Activated CD4-positive, alpha-beta T cell treated with anti-CD3 and anti-CD28 coated beads, Interleukin-2, amount 50 U/mL, for 16 hours (primary cell): ENCODE measurements around the gene RGL1.

Source experiments
- DNase-seq: peaks from one replicate; pipeline ENCODE4 v3.0.0-alpha.2; 2020

The RGL1 gene

DNA sequence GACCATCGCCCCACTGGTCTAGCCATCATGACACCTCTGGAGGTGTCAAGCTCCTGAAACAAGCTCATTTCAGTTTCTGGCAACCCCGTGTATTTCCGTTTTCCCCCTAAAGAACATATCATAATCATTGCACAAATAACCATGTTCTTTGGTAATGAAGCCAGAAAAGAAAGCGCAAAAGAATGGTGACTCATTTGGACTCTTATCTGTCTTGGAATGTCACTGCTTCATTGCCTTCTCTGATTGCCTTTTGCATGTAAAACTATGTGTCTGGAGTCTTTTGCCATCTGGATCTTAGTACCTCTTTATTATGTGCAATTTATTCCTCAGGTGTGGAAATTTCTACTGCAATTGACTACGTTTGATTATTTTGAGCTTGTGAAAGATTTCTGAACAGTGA, 122.1 kb downstream of the RGL1 start:
- no peak for DNase-seq

DNA sequence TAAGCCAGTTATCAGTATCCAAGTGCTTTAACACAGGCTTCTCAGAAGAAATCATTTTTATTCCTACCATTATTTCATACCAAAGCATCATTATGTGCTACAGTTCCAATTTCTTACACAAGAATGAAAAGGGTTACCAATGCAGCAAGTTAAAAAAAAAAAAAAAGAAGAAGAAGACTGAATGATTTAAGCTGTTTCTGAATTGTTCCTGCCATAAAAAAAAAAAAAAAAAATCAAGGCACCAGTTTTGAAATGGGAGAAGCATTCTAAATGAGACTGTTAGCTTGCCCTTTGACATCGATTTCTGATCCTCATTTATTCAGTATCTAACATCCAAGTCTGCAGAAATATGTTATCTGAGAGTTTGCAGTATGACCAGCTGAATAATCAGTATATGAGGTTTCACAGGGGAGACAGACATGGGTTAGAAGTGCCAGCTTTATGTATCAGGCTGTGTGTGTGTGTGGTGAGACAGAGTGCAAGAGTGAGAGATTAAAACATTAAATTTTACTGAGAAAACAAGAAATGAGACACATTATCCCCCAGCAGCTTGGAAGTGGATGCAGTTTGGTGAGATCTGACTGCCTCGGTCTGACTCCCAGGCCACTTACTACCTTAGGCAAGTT, 126.8 kb downstream of the RGL1 start:
- no peak for DNase-seq

DNA sequence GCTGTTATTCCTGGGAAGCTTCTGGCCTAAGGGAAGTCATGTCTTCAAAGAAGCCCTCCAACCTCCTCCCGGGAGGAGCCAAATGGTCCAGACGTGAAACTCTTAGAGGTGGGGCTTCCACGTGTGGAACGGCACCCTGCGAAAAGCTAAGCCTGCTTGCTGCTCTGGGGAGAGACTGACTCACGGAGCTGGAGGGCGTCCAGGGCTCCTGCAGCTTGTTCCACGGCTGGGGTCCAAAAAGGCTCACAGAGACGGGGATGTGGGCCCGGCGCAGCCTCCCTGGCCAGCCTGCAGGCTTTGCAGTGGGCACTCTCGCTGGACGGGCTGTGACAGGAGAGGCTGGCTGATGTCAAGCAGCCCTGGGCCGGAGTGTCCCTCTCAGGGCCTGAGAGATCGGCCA, 127.5 kb downstream of the RGL1 start:
- no peak for DNase-seq

DNA sequence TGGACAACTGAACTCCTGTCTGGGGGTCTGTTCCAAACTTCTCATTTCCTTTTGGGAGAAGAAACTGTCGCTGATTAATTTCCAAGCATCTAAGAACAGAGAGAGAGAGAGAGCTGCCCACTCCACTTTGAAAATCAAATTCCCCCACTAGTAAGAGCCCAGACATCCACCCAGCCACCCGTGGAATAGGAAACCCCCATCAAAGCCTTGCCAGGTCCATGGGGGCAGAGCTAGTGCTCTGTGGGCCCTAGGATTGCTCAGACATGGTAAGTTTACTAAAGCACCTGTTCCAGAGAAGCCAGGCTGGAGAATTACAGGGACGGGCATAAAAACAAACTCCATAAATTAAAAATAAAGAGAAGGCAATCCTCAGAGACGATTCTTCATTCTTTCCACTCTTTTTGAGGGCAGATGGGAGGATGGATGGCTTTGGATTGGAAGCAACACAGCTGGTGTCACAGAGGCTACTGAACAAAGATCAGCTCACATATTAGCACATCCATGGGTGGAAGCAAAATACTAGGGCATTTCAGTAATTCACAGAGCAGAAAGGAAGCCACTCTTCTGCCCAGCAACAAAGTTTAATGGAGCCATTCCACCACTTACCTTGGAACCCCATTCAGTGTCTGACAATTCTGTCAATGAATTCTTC, 128.7 kb downstream of the RGL1 start:
- DNase-seq, result no peak

DNA sequence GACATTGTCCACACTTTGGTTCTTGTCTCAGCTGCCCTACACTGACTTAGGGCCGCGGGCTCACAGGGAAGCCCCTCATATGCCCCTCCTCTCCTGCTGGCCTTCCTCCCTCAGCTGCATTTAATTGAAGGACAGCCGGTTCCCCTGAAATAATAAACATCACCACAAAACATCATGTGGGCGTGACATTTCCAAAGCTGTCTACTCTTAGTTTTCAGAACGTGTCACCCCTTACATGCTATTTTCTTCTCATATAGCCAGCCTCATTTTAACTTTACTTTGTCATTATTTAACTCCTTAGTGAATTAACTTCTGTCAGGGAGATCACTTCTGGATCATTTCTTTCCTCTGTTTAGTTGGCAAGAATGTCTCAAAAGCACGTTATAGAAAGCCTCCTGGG, 129.4 kb downstream of the RGL1 start:
- no peak for DNase-seq

DNA sequence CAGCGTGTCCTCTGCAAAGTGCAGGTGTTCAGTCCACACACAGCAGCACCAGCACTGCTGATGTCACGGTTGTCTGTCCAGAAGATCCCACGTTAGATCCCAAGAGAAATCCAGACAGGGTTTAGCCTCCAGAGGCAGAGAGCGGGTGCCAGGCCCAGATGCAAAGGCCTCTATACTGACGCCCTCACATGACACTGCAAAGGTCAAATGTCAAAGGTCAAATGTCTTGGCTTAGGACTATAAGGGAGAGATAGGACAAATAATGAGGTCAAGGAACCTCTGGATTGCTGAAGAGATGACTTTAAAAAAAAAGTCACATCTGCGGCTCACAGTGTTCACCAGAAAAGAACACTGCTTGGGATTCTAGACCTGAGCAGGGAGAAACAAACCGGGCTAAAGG, 131.1 kb downstream of the RGL1 start:
- no peak for DNase-seq

DNA sequence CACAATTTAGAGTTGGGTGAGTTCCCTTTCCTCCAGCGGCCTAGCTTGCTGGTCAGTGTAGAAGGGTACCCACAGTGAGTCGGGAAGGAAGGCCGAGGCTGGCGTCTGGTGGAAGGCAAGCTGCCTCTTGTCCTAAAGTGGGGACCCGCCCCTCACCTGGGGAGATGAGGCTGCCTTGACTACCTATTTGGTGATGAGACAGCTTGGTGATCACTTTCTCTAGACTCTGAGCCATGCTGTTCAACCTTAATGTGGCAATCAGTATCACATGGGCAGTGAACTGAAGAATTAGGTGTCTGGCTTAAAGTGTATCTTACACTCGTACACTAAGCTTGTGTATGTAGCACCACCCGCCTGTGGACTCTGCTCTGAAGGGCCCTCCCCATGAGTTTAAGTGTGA, 131.9 kb downstream of the RGL1 start:
- DNase-seq, result no peak

DNA sequence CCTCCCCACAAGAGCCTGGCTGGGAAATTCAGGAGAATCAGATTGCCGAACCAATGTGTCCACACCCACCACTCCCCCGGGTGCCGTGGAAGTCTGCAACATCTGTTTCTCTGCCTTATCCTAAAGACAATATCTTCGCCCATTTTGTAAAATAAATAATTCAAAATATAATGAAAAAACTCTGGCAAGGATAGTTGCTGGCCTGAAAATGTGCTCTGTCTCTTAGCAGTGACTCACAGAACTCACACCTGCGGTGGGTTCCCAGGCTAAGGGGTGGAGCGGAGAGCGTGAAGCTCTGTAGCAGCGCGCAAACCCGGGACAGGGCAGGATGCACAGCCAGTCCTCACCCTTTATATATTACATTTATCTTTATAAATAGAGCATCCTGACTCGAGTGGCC, 132.7 kb downstream of the RGL1 start:
- DNase-seq, result no peak

DNA sequence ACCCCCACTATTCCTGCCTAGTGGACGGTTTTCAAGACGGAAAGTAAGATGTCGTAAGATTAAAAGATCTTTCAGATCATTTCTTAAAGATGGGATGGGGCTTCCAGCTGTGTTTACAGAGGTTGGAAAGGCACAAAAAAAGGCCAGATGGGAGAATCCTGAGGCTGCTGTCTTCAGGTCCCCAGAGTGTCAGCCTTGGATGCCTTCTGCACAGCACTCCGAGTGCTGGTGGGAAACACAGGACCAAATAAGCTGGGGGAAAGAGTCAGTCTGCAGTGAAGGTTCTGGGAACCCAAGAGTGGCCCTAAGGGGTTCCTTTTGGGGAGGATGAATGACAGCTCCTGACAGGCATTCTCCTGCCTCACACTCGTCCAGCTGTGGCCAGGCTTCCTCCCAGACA, 136.1 kb downstream of the RGL1 start:
- no peak for DNase-seq

DNA sequence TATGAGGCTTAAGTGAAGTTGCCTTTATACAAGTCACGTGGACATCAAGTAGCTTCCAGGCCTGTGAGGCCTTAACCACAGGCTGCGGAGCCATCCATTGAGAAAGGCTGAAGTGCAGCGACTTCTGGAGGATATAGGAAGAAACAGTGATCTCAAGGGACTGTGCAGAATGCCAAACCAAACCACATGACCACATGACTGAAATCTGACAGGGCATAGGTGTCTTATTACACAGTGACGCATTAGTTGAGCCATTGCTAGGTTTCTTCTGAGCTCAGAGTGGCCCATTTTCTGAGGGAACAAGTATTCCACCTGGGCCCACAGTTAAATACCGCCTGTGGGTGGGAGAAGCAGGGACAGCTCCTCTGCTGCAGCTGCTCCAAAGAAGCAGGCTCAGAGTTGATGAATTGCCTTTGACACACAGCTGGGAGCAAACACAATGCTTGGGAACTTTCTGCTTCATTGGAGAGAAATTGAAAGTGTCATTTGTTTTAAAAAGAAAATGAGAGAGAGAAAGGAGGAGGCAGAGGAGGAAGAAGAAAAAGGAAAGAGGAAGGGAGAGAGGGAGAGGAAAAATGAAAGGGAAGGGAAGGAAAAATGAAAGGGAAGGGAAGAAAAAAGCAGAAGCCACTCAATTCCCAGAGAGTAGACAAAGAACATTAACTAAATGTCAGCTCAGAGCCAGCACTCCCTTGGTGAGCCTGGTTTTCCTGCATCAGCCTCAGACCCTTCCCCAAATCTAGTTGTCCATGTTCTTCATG, 138.2 kb downstream of the RGL1 start:
- no peak for DNase-seq

DNA sequence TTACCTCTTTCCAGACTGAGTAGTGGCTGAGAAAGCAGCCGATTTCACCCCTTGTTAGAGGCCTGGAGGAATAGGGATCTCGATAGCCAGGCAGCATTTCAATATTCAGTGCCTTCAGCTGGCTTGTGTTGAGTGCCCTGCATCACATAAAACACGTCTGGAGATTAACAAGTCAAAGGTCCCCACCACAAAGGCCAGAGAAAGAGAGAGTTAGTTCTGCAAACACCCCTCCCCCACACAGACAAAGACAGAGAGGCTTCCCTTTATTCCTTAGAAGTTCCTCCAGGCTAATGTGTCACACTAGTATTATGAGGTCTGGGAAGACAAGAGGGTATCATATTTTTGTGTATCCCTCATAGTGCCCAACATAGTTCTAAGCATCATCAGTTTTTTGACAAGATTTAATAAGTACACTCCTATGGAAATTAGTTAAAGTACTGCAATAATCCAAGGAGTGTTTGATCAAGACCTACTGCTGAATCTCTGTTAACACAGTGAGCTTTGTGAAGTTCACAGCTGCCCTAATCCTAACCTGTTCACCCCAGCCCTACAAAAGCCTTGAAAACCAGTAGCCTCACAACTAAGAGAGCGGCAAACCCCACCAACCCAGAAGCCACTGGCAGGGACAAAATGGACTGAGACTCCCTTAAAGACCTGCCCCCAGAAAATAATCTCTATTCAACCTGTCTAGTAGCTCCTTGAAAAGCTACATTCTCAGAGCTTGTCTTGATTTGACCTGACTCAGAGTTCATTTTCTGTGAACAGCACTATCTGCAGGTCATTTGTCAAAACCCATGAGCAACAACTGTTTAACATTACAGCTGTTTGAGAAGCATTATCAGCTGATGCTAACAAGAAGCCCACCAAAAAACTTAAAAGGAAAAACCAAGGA, 140.8 kb downstream of the RGL1 start:
- no peak for DNase-seq

DNA sequence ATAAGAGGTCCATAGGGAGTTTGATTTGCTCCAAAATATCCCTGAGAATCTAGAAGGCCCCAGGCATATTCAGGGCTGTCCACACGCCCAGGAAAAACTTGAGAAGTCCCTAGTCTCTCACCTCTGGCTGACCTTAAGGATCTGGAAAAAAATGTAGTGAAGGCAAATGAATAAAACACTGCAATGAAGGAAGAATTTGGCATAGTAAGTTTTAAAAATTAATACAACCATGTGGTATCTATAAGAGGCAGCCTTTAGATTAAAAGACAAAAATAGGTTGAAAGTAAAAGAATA, 141.3 kb downstream of the RGL1 start:
- DNase-seq, result no peak

DNA sequence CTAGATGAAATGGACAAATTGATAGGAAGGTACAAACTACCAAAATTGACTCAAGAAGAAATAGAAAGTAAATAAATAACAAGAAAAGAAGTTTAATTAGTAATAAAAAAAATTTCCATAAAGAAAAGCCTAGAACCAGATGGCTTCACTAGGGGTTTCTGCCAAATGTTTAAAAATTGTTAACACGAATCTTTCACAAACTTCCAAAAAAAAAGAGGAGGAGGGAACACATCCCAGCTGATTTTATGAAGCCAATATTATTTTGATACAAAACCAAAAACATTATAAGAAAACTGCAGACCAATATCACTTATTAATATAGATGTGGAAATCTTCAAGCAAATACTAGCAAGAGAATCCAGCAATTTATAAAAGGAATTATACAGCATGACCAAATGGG, 143.1 kb downstream of the RGL1 start:
- DNase-seq, result no peak

DNA sequence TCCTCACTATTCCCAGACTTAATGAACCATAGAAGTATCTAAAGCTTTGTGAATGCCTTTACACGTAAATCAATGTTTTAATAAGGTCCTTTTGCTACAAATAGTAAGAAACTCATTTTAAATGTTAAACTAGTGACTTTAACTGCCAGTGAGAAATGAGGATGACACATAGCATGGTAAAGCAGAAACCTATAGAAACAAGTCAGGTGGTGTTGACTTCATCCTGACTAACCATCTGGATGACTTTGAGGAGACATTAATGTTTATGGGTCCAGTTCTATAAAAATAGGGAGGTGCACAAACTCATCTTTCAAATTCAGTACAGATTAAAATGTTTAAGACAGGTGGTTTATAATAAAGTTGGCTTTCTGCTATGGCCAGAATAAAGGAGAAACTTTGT, 147.2 kb downstream of the RGL1 start:
- no peak for DNase-seq

DNA sequence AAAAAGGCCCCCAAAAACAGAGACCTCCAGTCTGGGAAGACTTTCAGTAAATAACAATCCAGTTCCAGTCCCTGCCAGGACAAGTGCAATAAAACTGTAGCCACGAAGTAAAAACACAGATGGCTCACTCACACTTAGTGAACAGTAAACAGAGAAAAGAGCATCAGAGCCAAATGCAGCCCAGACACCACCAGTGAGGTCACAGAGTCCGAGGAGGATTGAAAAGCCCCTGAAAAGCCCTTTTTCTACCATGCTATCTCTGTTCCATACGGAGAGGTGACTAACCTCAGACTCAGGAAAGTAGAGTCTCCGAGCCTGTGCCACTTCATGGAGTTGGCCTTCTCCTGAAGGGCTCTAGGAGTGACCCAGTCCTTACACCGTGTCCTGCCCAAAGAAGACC, 148.1 kb downstream of the RGL1 start:
- no peak for DNase-seq

DNA sequence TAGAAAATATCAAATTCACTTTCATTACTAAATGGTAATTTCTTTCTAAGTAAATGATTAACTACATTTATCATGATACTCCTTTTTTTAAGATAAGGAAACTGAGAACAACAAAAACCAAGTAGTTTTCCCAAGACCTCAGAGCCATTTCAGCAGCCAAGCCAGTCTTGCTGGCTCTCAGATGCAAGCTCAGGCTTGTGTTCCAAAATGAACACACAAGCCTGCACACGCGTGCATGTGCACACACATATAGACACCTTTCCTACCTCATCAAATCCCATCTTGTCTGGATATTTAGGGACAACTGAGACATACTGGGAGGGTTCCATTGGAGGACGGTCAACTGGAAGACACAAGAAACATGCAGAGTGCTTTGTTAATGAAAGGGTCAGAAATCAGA, 149.6 kb downstream of the RGL1 start:
- no peak for DNase-seq

DNA sequence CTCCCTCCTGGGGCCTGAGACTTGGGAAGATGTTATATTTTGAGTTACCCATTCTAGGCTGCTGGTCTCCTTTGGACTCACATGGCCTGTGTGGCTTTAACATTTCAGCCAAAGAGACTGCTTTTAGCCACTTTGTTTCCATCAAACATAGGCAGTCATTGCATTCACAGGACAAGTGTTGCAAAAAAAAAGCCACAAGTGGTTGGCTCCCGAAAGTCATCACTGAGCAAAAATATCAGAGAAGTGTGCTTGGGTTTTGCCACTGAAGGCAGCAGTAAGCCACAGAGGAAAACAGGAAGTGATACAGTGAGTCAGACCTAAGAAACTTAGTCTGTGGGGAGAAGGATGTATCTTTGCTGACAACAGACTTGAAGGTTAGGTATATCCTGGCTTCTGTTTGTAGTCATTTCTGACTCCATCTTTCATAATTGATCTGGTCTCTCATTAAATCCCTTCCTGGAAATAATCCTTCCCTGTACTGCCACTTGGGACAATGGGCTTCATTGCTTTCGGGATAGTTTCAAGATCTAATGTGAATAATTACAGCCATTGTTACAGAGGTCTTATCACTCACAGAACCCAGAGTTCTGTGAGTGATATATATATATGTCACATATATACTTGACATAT, 151.8 kb downstream of the RGL1 start:
- peak; percentile 91 for DNase-seq

DNA sequence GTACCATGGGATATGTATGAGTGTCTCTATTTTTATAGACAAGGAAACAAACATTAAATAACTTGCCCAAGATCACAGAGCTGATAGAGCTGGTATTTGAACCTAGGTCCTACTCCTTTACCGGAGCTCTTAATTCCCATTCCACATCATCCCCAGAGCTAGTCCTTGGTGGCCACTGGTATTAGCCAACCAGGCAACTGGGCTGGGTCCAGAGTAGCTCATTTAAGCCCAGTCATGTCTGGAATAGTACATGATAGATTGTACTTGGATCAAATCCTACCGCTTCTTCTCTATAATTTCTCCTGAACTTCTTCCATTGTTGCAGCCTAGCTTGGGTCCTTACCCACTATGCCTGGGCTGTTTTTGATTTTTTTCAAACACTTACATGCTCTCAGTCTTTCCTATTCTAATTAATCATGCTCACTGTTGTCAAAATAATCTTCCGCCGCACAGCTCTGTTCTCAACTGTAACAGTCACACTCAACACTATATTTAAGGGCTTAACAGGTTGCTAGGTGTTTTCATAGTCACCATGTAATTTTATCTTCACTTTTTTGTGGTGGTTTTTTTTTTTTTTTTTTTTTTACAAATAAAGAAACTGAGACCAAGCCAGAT, 152.4 kb downstream of the RGL1 start:
- DNase-seq, result no peak

DNA sequence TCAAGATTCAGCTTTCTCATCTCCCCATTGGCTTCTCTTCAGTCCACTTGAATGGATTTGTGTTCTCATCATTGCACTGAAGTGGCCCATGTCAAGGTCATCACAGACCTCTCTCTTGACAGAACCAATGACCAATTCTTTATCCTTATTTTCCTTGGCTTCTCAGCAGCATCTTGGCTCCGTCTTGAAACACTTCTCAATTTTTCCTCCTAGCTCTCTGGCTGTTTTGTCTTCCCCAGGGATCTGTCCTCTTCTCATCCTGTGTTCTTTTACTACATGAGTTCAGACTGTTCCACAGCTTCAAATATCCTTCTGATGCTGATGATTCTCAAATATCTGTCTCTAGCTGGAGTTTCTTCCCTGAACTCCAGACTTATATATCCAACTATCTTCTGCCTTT, 154.0 kb downstream of the RGL1 start:
- no peak for DNase-seq

DNA sequence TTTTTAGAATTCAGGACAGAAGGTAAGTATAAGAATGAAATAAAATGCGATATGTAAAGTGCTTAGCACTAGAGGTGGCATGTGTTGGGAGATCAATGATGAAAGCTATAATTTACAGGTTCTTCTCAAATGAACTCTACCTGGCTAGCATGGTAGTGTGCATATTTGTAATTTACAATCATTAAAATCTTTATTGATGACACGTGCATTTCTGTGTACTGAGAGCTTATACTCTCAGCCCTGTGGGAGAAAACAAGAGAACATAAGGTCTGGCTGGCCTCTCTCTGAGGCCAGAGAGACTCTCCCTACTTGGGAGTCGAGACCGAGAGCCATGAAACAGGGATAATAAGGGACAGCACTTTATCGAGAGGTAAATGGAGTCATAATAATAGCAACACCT, 156.2 kb downstream of the RGL1 start:
- no peak for DNase-seq

DNA sequence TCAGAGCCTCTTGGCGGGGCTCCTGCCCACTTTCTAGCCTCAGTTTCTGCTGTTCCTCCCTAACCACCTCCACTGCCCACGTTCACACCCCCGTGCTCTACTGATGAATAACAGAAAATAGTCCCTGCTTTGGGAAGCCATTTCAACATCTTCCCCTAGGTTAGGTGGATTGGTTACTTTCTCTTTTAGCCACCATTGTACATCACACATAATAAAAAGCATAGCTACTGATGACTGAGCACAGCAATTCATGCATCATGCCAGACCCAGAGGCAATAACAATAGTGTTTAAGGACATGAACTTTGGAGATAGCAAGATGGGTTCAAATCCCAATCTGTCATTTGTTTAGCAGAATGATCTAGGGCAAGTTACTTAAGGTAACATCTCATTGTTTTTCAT, 158.0 kb downstream of the RGL1 start:
- DNase-seq, result no peak

DNA sequence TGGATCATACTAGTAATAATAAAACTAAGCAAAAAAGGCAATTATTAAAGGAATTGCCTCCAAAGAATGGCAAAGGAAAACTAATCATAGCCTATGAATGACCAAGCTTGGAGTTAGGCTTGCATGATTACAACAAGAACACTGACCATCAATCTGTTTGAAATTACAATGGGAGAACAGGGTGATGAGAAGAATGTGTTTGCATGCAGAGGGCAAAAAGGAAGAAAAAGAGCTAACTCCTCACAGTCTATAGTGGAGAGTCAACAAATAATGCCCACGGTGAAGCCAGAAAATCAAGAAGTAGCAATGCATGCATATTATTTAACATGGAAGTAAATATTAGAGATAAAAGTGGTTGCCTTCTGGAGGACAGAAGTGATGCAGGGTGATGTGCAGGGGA, 160.8 kb downstream of the RGL1 start:
- DNase-seq, result no peak

DNA sequence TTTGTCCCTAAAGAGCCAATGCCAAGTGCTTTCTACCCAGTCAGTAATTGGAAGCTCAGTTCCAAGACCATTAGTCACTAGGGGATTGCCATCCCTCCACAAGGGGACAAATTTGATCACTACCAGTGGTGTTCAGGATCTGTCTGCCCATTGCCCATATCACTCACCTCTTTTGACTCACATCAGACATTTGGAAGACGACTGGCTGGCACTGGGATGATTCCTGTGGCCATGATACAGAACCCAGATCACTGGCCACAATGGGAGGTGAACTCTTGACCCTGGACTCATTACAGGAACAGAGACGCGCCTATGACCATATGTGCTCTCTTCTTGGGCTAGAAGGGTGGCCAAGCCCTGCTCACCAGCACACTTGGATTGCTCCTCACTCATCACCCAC, 161.6 kb downstream of the RGL1 start:
- DNase-seq, result no peak
